OCI-LY3 (cell line): Measurements from ENCODE around the gene CTBP2.

Experiments used
- H2AFZ ChIP-seq: fragments of 200-600, 300-600 bp; shearing (Covaris generic); 2 replicates; pipeline ENCODE4 v1.6.0; 2014; ENCODE audit warnings: antibody characterized with exemption, low read depth, low read length
- H3K27ac ChIP-seq: fragments of 200-600, 300-600 bp; sonication (generic); 2 replicates; pipeline ENCODE4 v1.5.1; 2014; ENCODE audit warnings: mild to moderate bottlenecking, low read length, moderate library complexity, mixed read lengths
- H3K27me3 ChIP-seq: fragments of 200-600, 300-600 bp; sonication (generic); 2 replicates; pipeline ENCODE4 v1.6.1; 2014; ENCODE audit warnings: low read depth, low read length, mixed read lengths
- H3K36me3 ChIP-seq: fragments of 200-600, 300-600 bp; sonication (generic); replicated peaks from 2 replicates; pipeline ENCODE3; 2014; ENCODE audit warnings: low read depth, low read length, mixed read lengths
- H3K4me1 ChIP-seq: fragments of 300-600, 200-600 bp; sonication (generic); 2 replicates; pipeline ENCODE4 v1.6.1; 2014; ENCODE audit warnings: low read length, mixed read lengths
- H3K4me2 ChIP-seq: fragments of 200-600, 300-600 bp; sonication (generic); 2 replicates; pipeline ENCODE4 v1.6.1; 2014; ENCODE audit warnings: low read length, mixed read lengths
- H3K4me3 ChIP-seq: fragments of 300-600, 200-600 bp; sonication (generic); 2 replicates; pipeline ENCODE4 v1.5.1; 2014; ENCODE audit warnings: antibody characterized with exemption, mild to moderate bottlenecking, low read length, moderate library complexity
- H3K79me2 ChIP-seq: fragments of 300-600, 200-600 bp; shearing (Covaris generic); 2 replicates; pipeline ENCODE4 v1.6.1; 2014; ENCODE audit warnings: mild to moderate bottlenecking, low read length, mixed read lengths
- H3K9ac ChIP-seq: fragments of 300-600, 200-600 bp; shearing (Covaris generic); 2 replicates; pipeline ENCODE4 v1.6.0; 2014; ENCODE audit warnings: mild to moderate bottlenecking, low read length, moderate library complexity
- H3K9me3 ChIP-seq: fragments of 200-600, 300-600 bp; shearing (Covaris generic); 2 replicates; pipeline ENCODE4 v1.6.1; 2014; ENCODE audit warnings: low read length, mixed read lengths; ENCODE audit not compliant: insufficient read depth
- H4K20me1 ChIP-seq: fragments of 200-600, 300-600 bp; sonication (generic); 2 replicates; pipeline ENCODE4 v1.6.1; 2016; ENCODE audit warnings: low read length, mixed read lengths; ENCODE audit not compliant: insufficient read depth
- CTCF ChIP-seq: fragments of 200-600, 300-600 bp; sonication (generic); IDR thresholded peaks from 2 replicates; pipeline ENCODE4 v1.5.1; 2014; ENCODE audit warnings: antibody characterized with exemption, low read length, low read depth
- EZH2phosphoT487 ChIP-seq: fragments of 200-600 bp; shearing (Covaris generic); IDR thresholded peaks from 2 replicates; pipeline ENCODE4 v1.6.1; 2018; ENCODE audit warnings: antibody characterized with exemption, mixed run types, low read depth

CTBP2 gene

GRCh38 chr10:125080984-125081383, 79.4 kb downstream of the CTBP2 start:
- Histone ChIP-seq H3K4me3 (no peak overlapping the region), H3K9ac (no peak overlapping the region), H3K36me3 (no peaks in the 10 kb centered on the region), H4K20me1 (no peaks in the 10 kb centered on the region; the same call in 1 of the 2 replicates), H3K27ac (no peak overlapping the region), H3K4me1 (no peaks in the 10 kb centered on the region), H3K4me2 (no peak overlapping the region), H3K79me2 (no peaks in the 10 kb centered on the region), H3K27me3 (peaks cover 31% of the 10 kb centered on the region), H3K9me3 (no peaks in the 10 kb centered on the region), H2AFZ (no peak overlapping the region)
- TF ChIP-seq EZH2phosphoT487 (no peak), CTCF (no peak)

- TF ChIP-seq EZH2phosphoT487 (no peak), CTCF (no peak)
- Histone ChIP-seq H4K20me1 (no peaks in the 10 kb centered on the region; the same call in 1 of the 2 replicates), H3K9me3 (no peaks in the 10 kb centered on the region), H3K9ac (no peak overlapping the region), H3K4me3 (no peak overlapping the region), H2AFZ (no peak overlapping the region), H3K27ac (no peak overlapping the region), H3K36me3 (no peaks in the 10 kb centered on the region), H3K27me3 (peaks cover 35% of the 10 kb centered on the region), H3K4me2 (no peak overlapping the region), H3K4me1 (no peaks in the 10 kb centered on the region), H3K79me2 (no peaks in the 10 kb centered on the region)
These were observed 80.1 kb downstream of the CTBP2 start for GRCh38 chr10:125080296-125080695.

- H2AFZ ChIP-seq: no peak overlapping the region
- no peaks in the 10 kb centered on the region for H3K79me2 ChIP-seq
- no peak overlapping the region for H3K27ac ChIP-seq
- no peaks in the 10 kb centered on the region for H3K36me3 ChIP-seq
- no peak for TF ChIP-seq CTCF
- H3K9me3 ChIP-seq: no peaks in the 10 kb centered on the region
- H3K27me3 ChIP-seq: peaks cover 40% of the 10 kb centered on the region
- no peaks in the 10 kb centered on the region; the same call in 1 of the 2 replicates for H4K20me1 ChIP-seq
- no peaks in the 10 kb centered on the region for H3K4me1 ChIP-seq
- no peak overlapping the region for H3K4me3 ChIP-seq
- H3K9ac ChIP-seq: no peak overlapping the region
- no peak overlapping the region for H3K4me2 ChIP-seq
These were observed 81.2 kb downstream of the CTBP2 start for GRCh38 chr10:125079091-125079600.

- peaks cover 6% of the 10 kb centered on the region for H4K20me1 ChIP-seq
- H3K36me3 ChIP-seq: no peaks in the 10 kb centered on the region
- no peaks in the 10 kb centered on the region for H3K79me2 ChIP-seq
- H3K4me3 ChIP-seq: no peak overlapping the region
- peaks cover 51% of the 10 kb centered on the region for H3K27me3 ChIP-seq
- no peak for TF ChIP-seq EZH2phosphoT487
- TF ChIP-seq CTCF: no peak
- no peaks in the 10 kb centered on the region for H3K4me1 ChIP-seq
- H3K27ac ChIP-seq: no peak overlapping the region
- H3K9me3 ChIP-seq: no peaks in the 10 kb centered on the region
- H3K4me2 ChIP-seq: no peak overlapping the region
- no peak overlapping the region for H3K9ac ChIP-seq
- H2AFZ ChIP-seq: no peak overlapping the region
These were observed 83.3 kb downstream of the CTBP2 start for GRCh38 chr10:125076891-125077541.
